ENCODE data around the gene RCE1. TPM values are rescaled to one million over a fixed set of nuclear protein-coding genes. Genes with fewer than 3 reads are reported as not detected.

RCE1 gene
- total RNA-seq, 1 donor from 2014 or later = 14.1 TPM

GRCh38 chr11:66855574-66856495, 12.6 kb downstream of the RCE1 start:
- Histone ChIP-seq H3K27me3 (ENCODE audit: control insufficient read depth in 3 of 3, insufficient read depth in 3 of 3, low read length in 3 of 3) (no peaks in the 10 kb centered on the region), H3K9ac (ENCODE audit: low read depth in 1 of 3, low read length in 3 of 3) (peak overlapping the region; percentile 88 to 94 (median 94)), H3K4me3 (ENCODE audit: low read length in 3 of 3) (peak overlapping the region; percentile 80 to 92 (median 87)), H3K4me1 (ENCODE audit: control insufficient read depth in 3 of 3, insufficient read depth in 3 of 3, low read length in 3 of 3) (peaks cover 5 to 19% (median 11%) of the 10 kb centered on the region in 3 donors), H3K36me3 (ENCODE audit: control insufficient read depth in 3 of 3, insufficient read depth in 3 of 3, low read length in 3 of 3) (peaks cover 0 to 8% (median 4%) of the 10 kb centered on the region in 3 donors), H3K27ac (ENCODE audit: low read depth, low read length) (peak overlapping the region; percentile 89), H3K9me3 (ENCODE audit: control insufficient read depth in 3 of 3, low read length in 3 of 3) (no peaks in the 10 kb centered on the region)

GRCh38 chr11:66856496-66857233, 13.4 kb downstream of the RCE1 start, which contains the start of gene LRFN4:
Gene LRFN4 (plus strand): TSS chr11:66857064. CDS start chr11:66857745, 681 bp downstream.
- Histone ChIP-seq H3K27ac (ENCODE audit: low read depth, low read length) (peak within 1 kb of the TSS; percentile 89), H3K9ac (ENCODE audit: low read depth in 1 of 3, low read length in 3 of 3) (peak within 1 kb of the TSS; percentile 88 to 94 (median 94)), H3K36me3 (ENCODE audit: control insufficient read depth in 3 of 3, insufficient read depth in 3 of 3, low read length in 3 of 3) (peaks cover 0 to 8% (median 0%) of the 10 kb centered on the region in 3 donors), H3K4me3 (ENCODE audit: low read length in 3 of 3) (peak within 1 kb of the TSS; percentile 80 to 92 (median 87)), H3K4me1 (ENCODE audit: control insufficient read depth in 3 of 3, insufficient read depth in 3 of 3, low read length in 3 of 3) (peaks cover 5 to 19% (median 11%) of the 10 kb centered on the region in 3 donors), H3K9me3 (ENCODE audit: control insufficient read depth in 3 of 3, low read length in 3 of 3) (no peaks in the 10 kb centered on the region), H3K27me3 (ENCODE audit: control insufficient read depth in 3 of 3, insufficient read depth in 3 of 3, low read length in 3 of 3) (no peaks in the 10 kb centered on the region)

GRCh38 chr11:66857234-66857926, 14.1 kb downstream of the RCE1 start:
- Histone ChIP-seq H3K4me3 (ENCODE audit: low read length in 3 of 3) (peak overlapping the region in 1 of 3 donors; percentile 89), H3K36me3 (ENCODE audit: control insufficient read depth in 3 of 3, insufficient read depth in 3 of 3, low read length in 3 of 3) (peaks cover 0 to 5% (median 4%) of the 10 kb centered on the region in 3 donors), H3K27ac (ENCODE audit: low read depth, low read length) (no peak overlapping the region), H3K27me3 (ENCODE audit: control insufficient read depth in 3 of 3, insufficient read depth in 3 of 3, low read length in 3 of 3) (no peaks in the 10 kb centered on the region), H3K9me3 (ENCODE audit: control insufficient read depth in 3 of 3, low read length in 3 of 3) (no peaks in the 10 kb centered on the region), H3K9ac (ENCODE audit: low read depth in 1 of 3, low read length in 3 of 3) (peak overlapping the region in 1 of 3 donors; percentile 81), H3K4me1 (ENCODE audit: control insufficient read depth in 3 of 3, insufficient read depth in 3 of 3, low read length in 3 of 3) (peaks cover 5 to 19% (median 11%) of the 10 kb centered on the region in 3 donors)

- Histone ChIP-seq H3K9ac (ENCODE audit: low read depth in 1 of 3, low read length in 3 of 3) (no peak overlapping the region), H3K4me1 (ENCODE audit: control insufficient read depth in 3 of 3, insufficient read depth in 3 of 3, low read length in 3 of 3) (peaks cover 5 to 19% (median 11%) of the 10 kb centered on the region in 3 donors), H3K9me3 (ENCODE audit: control insufficient read depth in 3 of 3, low read length in 3 of 3) (no peaks in the 10 kb centered on the region), H3K4me3 (ENCODE audit: low read length in 3 of 3) (no peak overlapping the region), H3K27ac (ENCODE audit: low read depth, low read length) (no peak overlapping the region), H3K36me3 (ENCODE audit: control insufficient read depth in 3 of 3, insufficient read depth in 3 of 3, low read length in 3 of 3) (peaks cover 0 to 5% (median 4%) of the 10 kb centered on the region in 3 donors), H3K27me3 (ENCODE audit: control insufficient read depth in 3 of 3, insufficient read depth in 3 of 3, low read length in 3 of 3) (no peaks in the 10 kb centered on the region)
Observed at GRCh38 chr11:66857927-66858185, 14.6 kb downstream of the RCE1 start.

GRCh38 chr11:66858186-66858938, 15.1 kb downstream of the RCE1 start:
- H3K27ac ChIP-seq (ENCODE audit: low read depth, low read length) = no peak overlapping the region
- no peak overlapping the region for H3K9ac ChIP-seq (ENCODE audit: low read depth in 1 of 3, low read length in 3 of 3)
- H3K4me1 ChIP-seq (ENCODE audit: control insufficient read depth in 3 of 3, insufficient read depth in 3 of 3, low read length in 3 of 3) = peaks cover 5 to 19% (median 11%) of the 10 kb centered on the region in 3 donors
- no peak overlapping the region for H3K4me3 ChIP-seq (ENCODE audit: low read length in 3 of 3)
- no peaks in the 10 kb centered on the region for H3K27me3 ChIP-seq (ENCODE audit: control insufficient read depth in 3 of 3, insufficient read depth in 3 of 3, low read length in 3 of 3)
- H3K9me3 ChIP-seq (ENCODE audit: control insufficient read depth in 3 of 3, low read length in 3 of 3) = no peaks in the 10 kb centered on the region
- H3K36me3 ChIP-seq (ENCODE audit: control insufficient read depth in 3 of 3, insufficient read depth in 3 of 3, low read length in 3 of 3) = peaks cover 0 to 5% (median 5%) of the 10 kb centered on the region in 3 donors

- H3K9ac ChIP-seq (ENCODE audit: low read depth in 1 of 3, low read length in 3 of 3) = no peak overlapping the region
Observed at GRCh38 chr11:66858939-66859685, 15.9 kb downstream of the RCE1 start.

GRCh38 chr11:66859686-66860448, 16.6 kb downstream of the RCE1 start:
- H3K27ac ChIP-seq (ENCODE audit: low read depth, low read length) = no peak overlapping the region
- H3K36me3 ChIP-seq (ENCODE audit: control insufficient read depth in 3 of 3, insufficient read depth in 3 of 3, low read length in 3 of 3) = peaks cover 0 to 6% (median 5%) of the 10 kb centered on the region in 3 donors
- H3K9ac ChIP-seq (ENCODE audit: low read depth in 1 of 3, low read length in 3 of 3) = no peak overlapping the region
- no peaks in the 10 kb centered on the region for H3K9me3 ChIP-seq (ENCODE audit: control insufficient read depth in 3 of 3, low read length in 3 of 3)
- no peak overlapping the region for H3K4me3 ChIP-seq (ENCODE audit: low read length in 3 of 3)
- H3K4me1 ChIP-seq (ENCODE audit: control insufficient read depth in 3 of 3, insufficient read depth in 3 of 3, low read length in 3 of 3) = peaks cover 5 to 18% (median 11%) of the 10 kb centered on the region in 3 donors
- no peaks in the 10 kb centered on the region for H3K27me3 ChIP-seq (ENCODE audit: control insufficient read depth in 3 of 3, insufficient read depth in 3 of 3, low read length in 3 of 3)

More at GRCh38 chr11:66858939-66859685, 15.9 kb downstream of the RCE1 start:
- H3K27ac ChIP-seq (ENCODE audit: low read depth, low read length) = no peak overlapping the region
- no peaks in the 10 kb centered on the region for H3K27me3 ChIP-seq (ENCODE audit: control insufficient read depth in 3 of 3, insufficient read depth in 3 of 3, low read length in 3 of 3)
- peaks cover 5 to 19% (median 11%) of the 10 kb centered on the region in 3 donors for H3K4me1 ChIP-seq (ENCODE audit: control insufficient read depth in 3 of 3, insufficient read depth in 3 of 3, low read length in 3 of 3)
- H3K4me3 ChIP-seq (ENCODE audit: low read length in 3 of 3) = no peak overlapping the region
- H3K36me3 ChIP-seq (ENCODE audit: control insufficient read depth in 3 of 3, insufficient read depth in 3 of 3, low read length in 3 of 3) = peaks cover 0 to 6% (median 5%) of the 10 kb centered on the region in 3 donors
- no peaks in the 10 kb centered on the region for H3K9me3 ChIP-seq (ENCODE audit: control insufficient read depth in 3 of 3, low read length in 3 of 3)

GRCh38 chr11:66860449-66860831, 17.2 kb downstream of the RCE1 start:
- H3K4me3 ChIP-seq (ENCODE audit: low read length in 3 of 3) = no peak overlapping the region
- no peak overlapping the region for H3K9ac ChIP-seq (ENCODE audit: low read depth in 1 of 3, low read length in 3 of 3)
- peaks cover 4 to 12% (median 7%) of the 10 kb centered on the region in 3 donors for H3K4me1 ChIP-seq (ENCODE audit: control insufficient read depth in 3 of 3, insufficient read depth in 3 of 3, low read length in 3 of 3)
- H3K27me3 ChIP-seq (ENCODE audit: control insufficient read depth in 3 of 3, insufficient read depth in 3 of 3, low read length in 3 of 3) = no peaks in the 10 kb centered on the region
- H3K27ac ChIP-seq (ENCODE audit: low read depth, low read length) = no peak overlapping the region
- peaks cover 0 to 6% (median 5%) of the 10 kb centered on the region in 3 donors for H3K36me3 ChIP-seq (ENCODE audit: control insufficient read depth in 3 of 3, insufficient read depth in 3 of 3, low read length in 3 of 3)
- H3K9me3 ChIP-seq (ENCODE audit: control insufficient read depth in 3 of 3, low read length in 3 of 3) = no peaks in the 10 kb centered on the region

Data from skeletal muscle tissue (tissue), 4 donors.